GM19397 (cell line): ENCODE measurements around the gene PLEKHG5.

Experiments
- ATAC-seq: cut with Tn5 transposase; IDR thresholded peaks from one replicate; pipeline ENCODE4 v1.9.1; 2021; ENCODE audit warnings: mild to moderate bottlenecking, moderate library complexity; ENCODE audit not compliant: unreplicated experiment

Gene PLEKHG5

DNA sequence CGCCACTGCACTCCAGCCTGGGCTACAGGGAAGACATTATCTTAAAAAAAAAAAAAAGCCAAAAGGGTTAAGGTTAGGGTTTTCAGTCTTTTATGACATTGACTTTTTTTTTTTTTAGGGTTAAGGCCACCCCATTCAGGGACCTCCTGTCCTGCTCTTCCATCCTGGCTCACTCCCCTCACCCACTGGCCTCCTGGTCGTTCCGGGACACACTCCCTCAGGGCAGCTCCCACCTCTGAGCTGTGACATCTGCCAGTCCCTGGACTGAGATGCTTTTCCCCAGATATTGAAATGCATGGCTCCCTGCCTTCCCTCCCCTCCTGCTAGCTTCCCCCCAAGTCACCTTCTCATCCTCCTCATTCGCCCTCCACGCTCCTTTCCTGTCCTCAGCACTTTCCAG, 9.6 kb downstream of the PLEKHG5 start:
- no peak for ATAC-seq

DNA sequence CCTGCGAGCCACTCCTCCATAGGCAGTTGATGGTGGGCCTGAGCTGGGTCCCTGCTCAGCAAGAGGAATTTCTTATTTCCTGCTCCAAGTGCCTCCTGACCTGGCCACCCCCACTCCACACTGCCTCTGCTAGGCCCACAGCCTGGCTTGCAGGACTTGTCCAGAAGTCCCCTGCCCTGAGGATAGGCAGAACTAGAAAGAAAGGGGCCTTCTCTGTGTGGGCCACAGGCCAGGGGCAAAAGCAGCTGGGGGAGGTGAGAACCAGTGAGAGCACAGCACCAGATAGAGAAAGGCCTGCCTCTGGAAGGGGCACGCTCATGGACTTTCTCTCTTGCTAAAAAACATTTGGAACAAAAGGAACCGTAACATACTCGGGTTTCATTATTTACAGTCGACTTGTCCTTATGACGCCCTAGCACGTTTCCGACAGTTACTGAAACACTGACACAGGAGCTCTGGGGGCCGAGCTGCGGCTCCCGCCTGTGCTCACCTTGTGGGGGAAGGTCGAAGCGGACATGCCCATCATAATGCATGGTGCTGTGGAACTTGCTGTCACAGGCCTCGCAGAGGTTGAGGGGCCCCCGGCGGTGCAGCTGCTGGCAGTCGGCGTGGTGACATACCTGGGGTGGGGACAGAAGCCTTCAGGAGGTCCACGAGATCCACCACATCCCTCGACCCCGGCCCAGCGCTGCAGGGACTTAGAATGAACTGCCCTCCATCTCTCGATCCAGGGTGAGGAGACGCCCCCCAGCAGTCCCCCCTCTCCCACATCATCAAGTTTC, 14.2 kb downstream of the PLEKHG5 start:
- no peak for ATAC-seq

DNA sequence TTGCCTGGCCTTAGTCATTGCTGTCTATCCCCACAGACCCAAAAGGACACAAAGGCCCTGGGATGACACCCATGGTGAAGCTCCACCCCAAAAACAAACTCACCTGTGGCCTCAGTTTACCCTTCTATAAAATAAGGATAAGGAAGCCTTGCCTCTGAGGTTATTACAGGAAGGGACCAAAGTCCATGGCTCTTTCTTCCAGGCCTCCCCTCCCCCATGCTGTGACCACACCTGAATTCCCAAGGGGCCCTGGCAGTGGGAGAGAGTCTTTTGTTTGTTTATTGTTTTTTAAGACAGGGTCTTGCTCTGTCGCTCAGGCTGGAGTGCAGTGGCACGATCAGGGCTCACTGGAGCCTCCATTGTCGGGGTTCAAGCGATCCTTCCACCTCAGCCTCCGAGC, 15.0 kb downstream of the PLEKHG5 start:
- ATAC-seq = no peak

DNA sequence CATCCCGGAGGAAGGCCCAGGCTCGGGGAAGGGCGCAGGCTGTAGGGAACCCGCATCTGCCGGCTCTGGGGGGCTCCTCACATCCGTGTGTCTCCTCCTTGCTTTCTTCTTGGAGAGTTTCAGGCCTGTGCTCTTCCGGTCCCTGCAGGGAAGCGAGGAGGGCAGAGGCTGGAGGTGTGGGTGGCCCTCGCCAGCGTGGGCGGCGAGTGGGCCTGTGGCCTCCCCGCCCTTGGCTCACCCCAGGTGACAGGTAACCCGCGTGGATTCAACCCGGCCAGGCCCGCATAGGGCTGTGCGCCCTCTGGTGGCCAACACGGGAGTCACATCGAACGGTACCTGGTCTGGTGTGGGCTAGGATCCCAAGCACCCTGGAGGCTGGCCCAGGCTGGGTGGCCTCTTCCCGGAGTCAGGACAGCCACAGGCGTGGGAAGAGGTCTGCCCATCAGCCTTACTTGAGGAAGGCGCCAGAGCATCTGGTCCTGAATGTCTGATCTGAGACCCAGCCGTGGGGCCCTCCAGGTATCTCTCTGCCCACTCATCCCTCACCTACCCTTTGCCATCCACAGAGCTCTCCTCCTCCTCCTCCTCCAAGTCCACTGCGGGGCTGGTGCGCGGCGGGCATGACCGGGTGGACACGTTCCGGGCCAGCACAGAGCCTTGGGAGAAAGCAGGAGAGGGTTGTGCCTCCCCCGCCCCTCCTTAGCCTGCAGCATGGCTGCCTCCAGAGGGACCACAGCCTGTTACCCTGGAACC, 15.9 kb downstream of the PLEKHG5 start:
- ATAC-seq = no peak

DNA sequence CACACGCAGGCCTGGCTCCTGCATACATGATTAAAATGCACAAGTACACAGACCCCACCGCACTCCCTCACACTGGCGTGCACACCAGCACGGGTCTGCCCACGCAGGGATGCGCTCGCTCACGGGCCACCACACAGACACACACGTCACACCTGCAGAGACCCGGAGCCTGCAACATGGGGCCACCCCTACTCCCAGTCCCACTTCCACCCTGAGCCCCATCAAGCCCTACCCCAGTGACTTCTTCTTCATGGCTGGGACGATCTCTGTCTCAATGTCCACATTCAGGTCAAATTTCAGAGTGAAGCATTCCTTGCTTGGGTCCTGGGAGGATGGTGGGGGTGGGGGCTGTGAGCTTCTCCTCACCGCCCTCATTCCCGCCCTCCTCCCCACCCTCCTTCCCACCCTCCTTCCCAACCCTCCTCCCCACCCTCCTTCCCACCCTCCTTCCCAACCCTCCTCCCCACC, 16.6 kb downstream of the PLEKHG5 start:
- no peak for ATAC-seq

DNA sequence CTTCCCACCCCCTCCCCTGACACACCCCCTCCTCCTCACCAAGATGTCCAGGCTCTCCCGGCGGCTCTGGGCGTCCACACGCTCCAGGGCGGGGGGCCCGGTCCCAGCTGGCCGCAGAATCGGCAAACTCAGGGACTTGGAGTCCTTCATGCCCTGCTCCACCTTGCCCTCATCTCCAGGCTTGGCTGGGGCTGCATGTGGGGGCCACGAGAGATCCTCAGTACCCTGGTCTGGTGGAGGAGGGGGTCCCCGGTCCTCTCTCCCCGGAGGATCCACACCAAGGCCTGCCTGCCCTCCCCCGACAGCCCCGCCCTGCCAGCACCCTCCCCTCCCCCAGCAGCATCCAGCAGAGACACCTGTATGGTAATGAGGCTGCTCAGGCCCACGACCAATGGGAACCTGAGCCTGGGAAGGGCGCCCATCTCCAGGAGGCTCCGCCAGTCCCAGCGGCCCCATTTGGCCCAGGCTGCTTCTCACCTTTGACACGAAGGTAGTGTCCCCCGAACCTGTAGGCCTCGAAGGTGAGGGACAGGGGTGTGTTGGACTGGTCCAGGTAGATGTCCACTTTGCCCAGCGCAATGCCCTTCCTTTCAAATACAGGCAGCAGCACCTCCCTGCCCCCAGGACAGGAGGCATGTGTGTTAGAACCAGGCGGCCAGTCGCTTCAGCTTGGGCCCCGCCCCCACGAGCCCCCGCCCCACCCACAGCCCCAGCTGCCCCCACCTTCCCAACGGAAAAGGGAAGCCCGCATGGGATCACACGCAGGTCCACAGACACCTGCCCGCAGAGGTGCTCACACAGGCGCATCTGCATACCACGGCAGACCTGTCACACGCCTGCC, 17.3 kb downstream of the PLEKHG5 start:
- no peak for ATAC-seq

DNA sequence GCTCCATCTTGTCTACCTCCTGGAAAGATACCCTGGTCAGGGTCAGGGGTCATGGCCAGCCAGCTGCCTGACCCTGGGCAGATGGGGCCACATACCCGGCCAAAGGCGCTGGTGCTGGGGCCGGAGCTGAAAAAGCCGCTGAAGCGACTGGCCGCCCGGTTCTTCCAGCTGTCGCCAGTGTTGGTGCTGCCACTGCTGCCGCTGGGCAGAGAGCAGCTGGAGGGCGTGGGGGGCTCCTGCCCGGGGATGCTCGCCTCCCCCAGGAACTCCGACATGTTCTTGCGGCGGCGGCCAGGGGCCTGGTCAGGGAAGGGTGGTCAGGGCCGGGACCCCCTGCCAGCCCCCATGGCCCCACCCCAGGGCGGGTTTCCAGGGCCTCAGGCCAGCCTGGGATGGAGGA, 18.3 kb downstream of the PLEKHG5 start:
- no peak for ATAC-seq

DNA sequence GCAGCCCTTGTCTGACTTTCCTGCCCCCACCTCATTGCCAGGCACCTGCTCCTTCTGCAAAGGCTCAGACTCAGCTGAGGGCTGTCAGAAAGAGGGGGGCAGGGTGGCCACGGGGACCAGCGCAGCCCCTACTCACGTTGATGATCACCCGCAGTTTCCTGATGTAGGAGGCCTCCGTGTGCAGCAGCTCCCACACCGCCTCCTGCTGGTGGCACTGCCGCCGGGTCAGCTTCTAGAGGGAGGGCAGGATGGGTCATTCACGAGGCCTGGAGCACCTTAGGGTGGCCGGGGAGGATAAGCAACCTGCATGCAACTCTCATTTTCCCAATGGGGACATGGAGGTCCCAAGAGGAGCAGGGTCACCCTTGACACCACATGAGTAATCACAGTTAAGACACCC, 19.1 kb downstream of the PLEKHG5 start:
- no peak for ATAC-seq

DNA sequence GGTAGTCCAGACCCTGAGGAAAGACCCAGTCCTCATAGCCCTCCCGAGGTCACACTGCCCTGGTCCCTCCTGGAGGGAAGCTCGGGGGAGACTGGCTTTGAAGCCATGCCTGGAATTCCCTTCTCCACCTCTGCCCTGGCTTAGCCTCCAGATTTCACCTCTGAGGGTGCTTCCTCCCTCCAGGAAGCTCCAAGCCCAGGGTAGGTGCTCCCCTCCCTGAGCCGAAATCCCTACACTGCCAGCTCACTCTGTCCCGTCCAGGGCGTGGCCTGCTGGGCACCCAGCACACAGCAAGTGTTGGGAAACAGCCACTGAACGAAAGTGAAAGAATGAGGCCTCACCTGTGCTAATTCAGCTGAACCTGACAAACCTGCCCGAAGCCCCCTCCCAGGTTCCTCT, 19.5 kb downstream of the PLEKHG5 start:
- no peak for ATAC-seq

DNA sequence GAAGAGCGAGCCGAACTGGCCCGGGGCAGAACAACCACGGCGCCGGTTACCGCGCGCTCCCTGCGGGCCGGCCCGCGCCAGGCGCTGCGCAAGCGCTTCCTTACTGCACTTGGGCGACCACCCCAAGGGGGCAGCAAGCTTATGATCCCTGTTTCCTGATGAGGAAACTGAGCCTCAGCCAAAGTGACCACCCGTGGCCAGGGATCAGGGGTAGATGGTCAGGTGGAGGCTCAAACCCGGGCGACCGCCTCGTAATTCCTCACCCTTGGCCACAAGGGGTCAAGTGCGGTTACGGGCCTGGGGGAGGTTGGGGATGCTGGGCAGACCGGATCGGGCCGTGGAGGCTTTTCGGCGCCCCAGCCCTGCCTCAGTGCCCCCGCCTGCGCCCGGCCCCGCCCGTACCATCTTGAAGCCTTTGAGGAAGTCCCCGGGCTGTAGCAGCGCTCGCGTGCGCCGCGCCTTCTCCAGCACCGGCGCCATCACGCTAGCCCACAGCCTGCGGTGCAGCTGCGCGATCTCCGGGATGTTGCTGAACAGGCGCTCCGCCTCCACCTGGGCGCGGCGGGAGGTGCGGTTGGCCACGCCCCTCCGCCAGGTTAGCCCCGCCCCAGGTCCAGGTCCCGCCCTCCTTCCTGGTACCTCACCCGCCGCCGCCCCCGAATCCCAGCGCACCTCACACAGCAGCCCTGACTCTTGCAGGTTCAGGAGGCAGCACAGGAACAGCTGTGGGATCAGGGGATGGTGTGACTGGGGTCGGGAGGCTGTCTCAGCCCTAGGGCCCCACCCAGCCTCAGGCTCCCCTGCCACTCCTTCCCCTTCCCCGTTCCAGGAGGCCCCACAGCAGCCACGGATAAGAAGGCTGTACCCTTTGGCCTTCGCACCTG, 20.1 kb downstream of the PLEKHG5 start:
- ATAC-seq = no peak

DNA sequence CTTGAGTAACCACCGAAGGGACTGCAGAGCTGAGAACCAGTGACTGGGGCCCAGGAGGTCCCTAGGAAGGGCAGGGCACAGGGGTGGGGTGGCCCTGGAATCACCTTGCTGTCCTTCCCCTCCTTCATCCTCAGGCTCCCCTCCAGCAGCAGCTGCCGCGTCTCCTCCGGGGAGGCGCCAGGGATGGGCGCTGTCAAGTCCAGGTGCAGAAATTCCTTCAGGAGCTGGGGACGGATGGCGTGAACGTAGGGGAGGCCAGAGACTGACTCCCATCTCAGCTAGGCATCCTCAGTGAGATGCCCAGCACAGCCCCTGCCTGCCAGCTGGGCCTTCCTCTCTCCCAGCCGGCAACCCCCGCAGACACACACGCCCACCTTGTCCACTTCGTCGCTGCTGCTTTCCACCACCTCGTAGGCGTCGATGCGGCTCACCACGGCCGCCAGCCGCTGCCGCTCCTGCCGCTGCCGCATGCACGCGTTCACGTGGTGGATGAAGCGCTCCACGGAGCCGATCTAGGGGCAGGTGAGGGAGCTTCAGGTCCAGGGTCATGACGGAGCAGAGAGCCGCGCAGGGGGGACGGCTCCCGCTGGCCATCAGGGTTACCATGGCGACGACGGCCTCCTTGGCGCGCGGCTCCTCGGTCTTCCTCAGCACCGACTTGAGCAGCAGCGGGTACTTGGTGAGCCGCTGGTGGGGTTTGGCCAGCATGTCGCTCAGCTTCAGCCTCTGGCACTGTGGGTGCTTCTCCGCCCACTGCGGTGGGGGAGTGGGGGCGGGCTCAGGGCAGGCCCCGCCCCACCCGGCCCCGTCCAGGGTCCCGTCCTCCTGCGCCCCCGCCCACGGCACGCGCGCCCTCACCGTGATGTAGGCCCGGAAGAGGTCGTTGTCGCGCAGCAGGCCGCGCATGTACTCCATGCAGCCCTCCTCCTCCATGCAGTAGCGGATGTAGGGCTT, 21.1 kb downstream of the PLEKHG5 start:
- ATAC-seq = no peak

DNA sequence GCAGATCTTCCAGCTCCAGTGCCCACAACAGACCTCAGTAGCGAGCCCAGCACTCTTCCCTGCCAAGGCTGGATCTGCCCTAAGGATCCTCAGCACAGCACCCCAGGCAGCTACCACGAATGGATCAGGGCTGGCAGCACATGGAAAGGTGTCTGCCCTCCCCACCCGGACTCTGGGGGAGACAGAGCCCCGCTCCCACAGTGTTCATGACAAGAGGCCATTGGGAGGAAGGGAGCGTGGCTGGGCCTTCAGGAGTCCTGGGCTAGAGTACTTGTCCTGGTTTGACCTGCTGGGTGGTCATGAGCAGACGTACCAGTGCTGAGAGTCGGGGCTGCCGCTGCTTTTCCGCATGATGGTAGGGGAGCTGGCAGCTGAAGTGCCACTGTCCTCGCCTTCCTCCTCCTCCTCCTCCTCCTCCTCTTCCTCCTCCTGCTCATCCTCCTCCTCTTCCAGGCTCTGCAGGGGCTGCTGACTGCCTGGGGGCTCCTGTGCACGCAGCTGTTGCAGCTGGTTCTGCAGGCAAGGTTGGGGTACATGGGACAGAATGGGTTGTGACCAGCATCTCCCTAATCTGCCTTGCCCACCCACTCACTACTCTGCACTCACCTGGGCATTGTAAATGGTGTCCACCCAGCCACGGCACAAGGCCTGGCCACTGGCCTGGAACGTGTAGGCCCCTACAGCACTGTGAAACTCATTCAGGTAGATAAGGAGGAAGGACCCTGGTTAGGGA, 22.6 kb downstream of the PLEKHG5 start:
- ATAC-seq = no peak

DNA sequence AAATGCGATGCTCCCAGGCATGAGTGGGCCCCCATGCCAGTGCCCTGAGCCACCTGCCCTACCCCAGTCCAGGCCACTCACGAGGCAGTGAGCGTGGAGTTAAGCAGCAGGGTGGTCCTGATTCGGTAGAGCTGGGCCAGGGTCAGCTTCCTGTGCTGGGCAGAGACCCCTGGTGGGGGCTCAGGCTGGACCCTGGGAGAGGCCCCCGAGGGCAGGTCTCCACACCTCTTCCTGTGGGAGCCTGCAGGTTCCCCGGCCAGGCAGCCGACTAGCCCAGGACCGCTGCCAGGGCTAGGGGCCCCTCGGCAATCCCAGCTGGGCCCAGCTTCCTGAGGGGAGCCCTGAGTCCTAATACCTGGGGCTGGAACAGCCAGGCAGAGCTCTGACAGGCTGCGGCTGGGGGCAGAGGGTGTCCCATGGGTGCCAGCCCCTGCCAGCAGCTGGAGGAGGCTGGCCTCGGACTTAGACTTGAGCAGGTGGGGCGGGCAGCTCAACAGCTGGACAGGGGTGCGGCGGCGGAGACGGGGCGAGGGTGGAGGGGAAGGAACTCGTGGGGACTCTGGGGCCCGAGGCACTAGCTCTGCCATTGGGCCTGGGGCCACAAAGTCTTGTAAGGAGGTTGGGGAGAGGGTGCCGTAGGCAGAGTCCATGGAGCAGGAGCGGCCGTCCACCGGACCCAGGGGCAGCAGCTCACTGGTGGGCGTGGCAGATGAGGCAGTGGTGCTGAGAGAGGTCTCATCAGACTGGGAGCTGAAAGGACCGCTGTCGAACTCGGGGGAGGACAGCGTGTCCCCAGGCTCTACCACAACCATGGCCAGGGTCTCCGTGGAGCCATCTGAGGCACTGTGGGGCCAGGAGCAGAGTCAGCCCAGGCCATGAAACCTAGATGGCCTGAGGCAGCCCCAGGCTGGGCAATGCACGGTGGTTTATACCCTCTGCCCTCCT, 23.5 kb downstream of the PLEKHG5 start:
- ATAC-seq = no peak

DNA sequence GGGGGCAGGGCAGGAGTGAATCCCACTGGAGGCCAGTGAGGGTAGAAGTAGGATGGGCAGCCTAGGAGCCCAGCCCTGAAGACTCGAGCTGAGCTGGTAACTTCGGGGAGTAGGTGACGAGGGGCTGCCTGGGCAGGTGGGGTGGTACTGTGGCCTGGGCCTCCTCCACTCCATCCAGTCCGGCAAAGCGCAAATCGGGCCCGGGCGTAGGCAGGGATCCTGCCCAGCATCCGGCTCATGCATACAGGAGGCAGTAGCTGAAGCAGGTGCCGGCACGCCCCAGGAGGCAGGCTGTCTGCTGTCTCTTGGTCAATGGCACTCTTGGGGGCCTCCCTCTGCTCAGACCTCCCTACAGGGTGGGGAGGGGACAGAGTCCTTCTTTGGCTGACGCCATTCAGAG, 24.2 kb downstream of the PLEKHG5 start:
- ATAC-seq = no peak

DNA sequence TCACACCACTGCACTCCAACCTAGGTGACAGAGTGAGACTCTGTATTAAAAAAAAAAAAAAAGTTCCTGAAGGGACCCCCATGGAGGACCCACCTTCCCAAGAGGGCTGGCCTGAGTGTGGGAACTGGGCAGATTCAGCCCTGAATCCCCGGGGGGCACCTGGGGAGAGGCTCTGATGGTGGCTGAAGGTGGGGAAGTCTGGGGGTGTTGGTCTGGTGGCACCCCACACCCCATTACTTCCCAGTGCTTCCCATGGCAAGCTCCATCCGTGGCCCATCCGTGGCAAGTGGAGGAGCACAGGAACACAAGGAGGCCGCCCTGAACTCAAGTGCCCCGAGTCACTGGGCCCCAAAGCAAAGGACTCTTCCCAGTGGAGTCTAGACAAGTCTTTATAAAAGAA, 24.7 kb downstream of the PLEKHG5 start:
- no peak for ATAC-seq

DNA sequence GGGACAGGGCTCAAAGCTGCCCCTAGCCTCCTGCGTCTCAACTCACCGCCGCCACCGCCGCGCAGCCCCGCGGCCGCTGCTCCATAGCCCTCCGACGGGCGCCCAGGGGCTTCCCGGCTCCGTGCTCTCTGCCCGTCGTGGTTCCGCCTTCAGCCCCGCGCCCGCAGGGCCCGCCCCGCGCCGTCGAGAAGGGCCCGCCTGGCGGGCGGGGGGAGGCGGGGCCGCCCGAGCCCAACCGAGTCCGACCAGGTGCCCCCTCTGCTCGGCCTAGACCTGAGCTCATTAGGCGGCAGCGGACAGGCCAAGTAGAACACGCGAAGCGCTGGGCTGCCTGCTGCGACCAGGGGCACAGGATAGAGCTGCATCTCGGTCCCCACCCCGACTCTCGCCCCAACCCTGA, 25.4 kb downstream of the PLEKHG5 start, which contains the start of gene TNFRSF25:
Gene TNFRSF25, minus strand, starts transcription at position 151 of the 400 bp plus-strand sequence. Its CDS starts 66 bp downstream, at position 85.
- no peak for ATAC-seq

DNA sequence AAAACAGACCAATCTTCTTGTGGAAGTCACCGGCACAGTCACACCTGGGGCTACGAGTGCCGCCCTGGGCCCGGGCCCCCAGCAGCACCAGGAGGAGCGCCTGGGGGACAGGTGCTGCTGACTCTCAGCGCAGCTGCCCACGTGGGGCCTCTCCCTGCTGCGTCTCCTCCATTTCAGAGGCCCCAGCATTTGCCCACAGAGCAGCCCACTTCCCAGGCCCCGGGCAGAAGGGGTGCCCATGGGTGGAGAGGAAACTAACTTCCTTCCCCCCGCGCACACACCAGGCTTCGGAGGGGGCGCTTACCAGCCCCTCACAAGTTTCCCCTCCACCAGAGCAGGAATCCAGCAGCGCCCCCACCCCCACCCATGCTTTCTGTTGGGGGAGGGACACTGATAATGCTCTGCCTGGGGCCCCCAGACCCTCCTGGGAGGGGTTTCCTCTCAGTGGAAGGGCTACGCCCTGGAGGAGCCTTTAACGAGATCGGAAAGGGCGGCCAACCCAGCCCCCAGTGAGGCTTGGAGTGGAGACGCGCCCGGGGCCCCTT, 25.9 kb downstream of the PLEKHG5 start:
- no peak for ATAC-seq
